Measurements from ENCODE around the gene SRPK3.
A peak's percentile ranks its signal among the peaks of the same experiment; 100 is the strongest.

The SRPK3 gene

DNA sequence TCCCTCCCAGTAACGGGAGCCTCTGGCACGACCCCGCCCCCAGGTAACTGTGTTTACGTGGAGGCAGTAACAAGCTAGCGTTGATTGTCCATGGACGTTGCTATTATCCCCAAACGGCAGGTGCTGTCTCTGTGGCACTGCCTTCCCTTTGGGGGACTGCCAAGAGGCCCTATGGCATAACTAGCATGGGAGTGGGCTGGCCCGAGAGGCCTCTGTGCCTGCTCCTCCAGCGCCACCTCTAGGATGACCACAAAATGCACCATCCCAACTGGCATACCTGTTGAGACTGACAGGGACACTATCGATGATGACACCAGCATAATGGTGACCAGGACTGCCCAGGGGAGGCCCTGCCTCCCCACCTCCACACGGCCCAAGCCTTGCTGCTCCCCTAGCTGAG is 1.5 kb downstream of the SRPK3 start:
- H3K27me3 ChIP-seq = no peaks in the 10 kb centered on the region
- H3K27ac ChIP-seq = peak overlapping the region; percentile 78 to 81
- DNase-seq = no peak
- H3K9me3 ChIP-seq = no peaks in the 10 kb centered on the region
- H3K4me1 ChIP-seq = peaks cover 0 to 24% (median 14%) of the 10 kb centered on the region in 4 donors
- peaks cover 0 to 32% (median 26%) of the 10 kb centered on the region in 3 donors for H3K36me3 ChIP-seq
- intact Hi-C loops (cut with DNase I; ENCODE audit: low total_unique reads) = no loop called here
- TF ChIP-seq, protein P1, sequence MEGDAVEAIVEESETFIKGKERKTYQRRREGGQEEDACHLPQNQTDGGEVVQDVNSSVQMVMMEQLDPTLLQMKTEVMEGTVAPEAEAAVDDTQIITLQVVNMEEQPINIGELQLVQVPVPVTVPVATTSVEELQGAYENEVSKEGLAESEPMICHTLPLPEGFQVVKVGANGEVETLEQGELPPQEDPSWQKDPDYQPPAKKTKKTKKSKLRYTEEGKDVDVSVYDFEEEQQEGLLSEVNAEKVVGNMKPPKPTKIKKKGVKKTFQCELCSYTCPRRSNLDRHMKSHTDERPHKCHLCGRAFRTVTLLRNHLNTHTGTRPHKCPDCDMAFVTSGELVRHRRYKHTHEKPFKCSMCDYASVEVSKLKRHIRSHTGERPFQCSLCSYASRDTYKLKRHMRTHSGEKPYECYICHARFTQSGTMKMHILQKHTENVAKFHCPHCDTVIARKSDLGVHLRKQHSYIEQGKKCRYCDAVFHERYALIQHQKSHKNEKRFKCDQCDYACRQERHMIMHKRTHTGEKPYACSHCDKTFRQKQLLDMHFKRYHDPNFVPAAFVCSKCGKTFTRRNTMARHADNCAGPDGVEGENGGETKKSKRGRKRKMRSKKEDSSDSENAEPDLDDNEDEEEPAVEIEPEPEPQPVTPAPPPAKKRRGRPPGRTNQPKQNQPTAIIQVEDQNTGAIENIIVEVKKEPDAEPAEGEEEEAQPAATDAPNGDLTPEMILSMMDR (IDR thresholded peaks at IDR 0.05) = no peak
- no peak overlapping the region for H3K4me3 ChIP-seq

GRCh38 chrX:153782871-153783270 is 2.0 kb downstream of the SRPK3 start:
- no peak for DNase-seq
- H3K27me3 ChIP-seq = no peaks in the 10 kb centered on the region
- no peak overlapping the region for H3K4me3 ChIP-seq
- H3K9me3 ChIP-seq = no peaks in the 10 kb centered on the region
- intact Hi-C loops (cut with DNase I; ENCODE audit: low total_unique reads) = no loop called here
- TF ChIP-seq, protein P1 (IDR thresholded peaks at IDR 0.05) = no peak
- H3K27ac ChIP-seq = no peak overlapping the region
- H3K4me1 ChIP-seq = peaks cover 0 to 24% (median 14%) of the 10 kb centered on the region in 4 donors
- H3K36me3 ChIP-seq = peaks cover 0 to 37% (median 32%) of the 10 kb centered on the region in 3 donors

GRCh38 chrX:153783378-153784013 is 2.7 kb downstream of the SRPK3 start:
- H3K27me3 ChIP-seq = no peaks in the 10 kb centered on the region
- DNase-seq = no peak
- intact Hi-C loops (cut with DNase I; ENCODE audit: low total_unique reads) = no loop called here
- H3K4me3 ChIP-seq = no peak overlapping the region
- H3K9me3 ChIP-seq = no peaks in the 10 kb centered on the region
- peaks cover 0 to 24% (median 14%) of the 10 kb centered on the region in 4 donors for H3K4me1 ChIP-seq
- TF ChIP-seq, protein P1 (IDR thresholded peaks at IDR 0.05) = no peak
- peaks cover 0 to 44% (median 33%) of the 10 kb centered on the region in 3 donors for H3K36me3 ChIP-seq
- no peak overlapping the region for H3K27ac ChIP-seq

DNA sequence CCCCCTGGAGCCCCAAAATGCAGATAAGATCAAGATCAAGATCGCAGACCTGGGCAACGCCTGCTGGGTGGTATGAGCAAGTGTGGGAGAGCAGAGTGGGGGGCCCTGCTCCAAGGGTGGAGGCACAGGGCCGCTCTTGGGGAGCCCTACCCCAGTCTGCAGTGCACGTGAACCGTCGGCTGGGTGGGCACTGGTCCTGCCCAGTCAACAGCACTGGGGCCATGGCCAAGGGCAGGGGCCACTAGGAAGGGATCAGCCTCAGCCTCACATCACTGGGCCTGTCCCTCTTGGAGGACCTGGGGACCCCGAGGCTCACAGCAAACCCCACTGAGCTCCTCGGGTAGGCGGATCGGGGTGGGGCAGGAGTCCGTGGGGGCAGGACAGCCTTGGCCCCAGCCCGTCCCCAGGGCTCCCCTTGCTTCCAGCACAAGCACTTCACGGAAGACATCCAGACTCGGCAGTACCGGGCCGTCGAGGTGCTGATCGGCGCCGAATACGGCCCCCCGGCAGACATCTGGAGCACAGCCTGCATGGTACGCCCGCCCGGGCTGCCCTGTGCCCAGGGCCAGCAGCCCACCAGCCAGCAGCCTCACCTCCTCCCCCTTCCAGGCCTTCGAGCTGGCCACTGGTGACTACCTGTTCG is 3.6 kb downstream of the SRPK3 start:
- intact Hi-C loops (cut with DNase I; ENCODE audit: low total_unique reads) = no loop called here
- Histone ChIP-seq H3K4me3 (no peak overlapping the region), H3K4me1 (peaks cover 0 to 24% (median 14%) of the 10 kb centered on the region in 4 donors), H3K9me3 (no peaks in the 10 kb centered on the region), H3K27ac (no peak overlapping the region), H3K36me3 (peaks cover 0 to 52% (median 37%) of the 10 kb centered on the region in 3 donors), H3K27me3 (no peaks in the 10 kb centered on the region)
- no peak for DNase-seq
- TF ChIP-seq, protein P1 (IDR thresholded peaks at IDR 0.05) = no peak

DNA sequence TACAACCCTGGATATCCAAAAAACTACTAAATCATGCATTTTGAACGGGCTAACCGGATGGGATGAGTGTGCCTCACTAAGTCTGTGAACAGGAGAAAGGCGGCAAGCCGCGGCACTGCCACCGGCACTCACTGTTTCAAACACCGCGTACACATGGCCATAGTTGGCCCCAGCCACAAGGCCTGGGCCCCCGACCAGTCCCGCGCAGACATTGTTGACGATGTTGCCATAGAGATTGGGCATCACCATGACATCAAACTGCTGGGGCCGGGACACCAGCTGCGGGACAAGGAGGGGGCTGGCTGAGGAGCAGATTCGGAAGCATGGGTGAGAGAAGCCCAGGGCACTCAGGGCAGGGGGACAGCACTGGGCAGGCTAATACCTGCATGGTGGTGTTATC is 5.8 kb downstream of the SRPK3 start:
- Histone ChIP-seq H3K9me3 (no peaks in the 10 kb centered on the region), H3K36me3 (peaks cover 0 to 63% (median 43%) of the 10 kb centered on the region in 3 donors), H3K27me3 (no peaks in the 10 kb centered on the region), H3K27ac (no peak overlapping the region), H3K4me1 (peaks cover 0 to 9% (median 4%) of the 10 kb centered on the region in 4 donors), H3K4me3 (no peak overlapping the region)
- TF ChIP-seq, protein P1 (IDR thresholded peaks at IDR 0.05) = no peak
- no peak for DNase-seq
- intact Hi-C loops (cut with DNase I; ENCODE audit: low total_unique reads) = no loop called here

All from tibial artery (tissue), 4 donors.